HEK293 (cell line): ENCODE measurements around the gene HGFAC.

Experiments used
- CTCF ChIA-PET: fragments of 350-600 bp; formaldehyde crosslinking; extraction: SDS; loops from one replicate; lab custom pipeline; 2021; ENCODE audit warnings: antibody characterized with exemption; lab: Yijun Ruan, JAX
- POLR2A ChIA-PET: fragments of 300-600 bp; formaldehyde crosslinking; extraction: SDS; loops from one replicate; lab custom pipeline; 2020; ENCODE audit warnings: antibody characterized with exemption, inconsistent platforms; lab: Yijun Ruan, JAX
- H3K27ac ChIP-seq: fragments of 200-500 bp; sonication (Bioruptor generic); 2 replicates; pipeline ENCODE4 v1.5.1; 2014; ENCODE audit warnings: low read depth, low read length, control low read depth, inconsistent platforms; ENCODE audit errors: extremely low read depth
- H3K36me3 ChIP-seq, 2 experiments: fragments of 200-500 bp in 1 of 2; sonication (Bioruptor generic) in 1 of 2; 1 replicate in 1 of 2; 2 replicates in 1 of 2; pipeline ENCODE4 v1.5.1; 2014 to 2017; ENCODE audit warnings: inconsistent platforms in 2 of 2, low read length in 2 of 2; ENCODE audit not compliant: control insufficient read depth in 2 of 2, insufficient read depth in 1 of 2
- H3K4me1 ChIP-seq: fragments of 200-500 bp; sonication (Bioruptor generic); 2 replicates; pipeline ENCODE4 v1.5.1; 2014; ENCODE audit warnings: mild to moderate bottlenecking, low read length, inconsistent platforms; ENCODE audit not compliant: control insufficient read depth, insufficient read depth
- H3K4me3 ChIP-seq: 2 replicates; pipeline ENCODE4 v1.5.1; 2011; ENCODE audit warnings: low read depth, mild to moderate bottlenecking, control low read depth, low read length, moderate library complexity
- H3K9me3 ChIP-seq: fragments of 200-500 bp; sonication (Bioruptor generic); 2 replicates; pipeline ENCODE4 v1.5.1; 2014; ENCODE audit warnings: low read depth, low read length, inconsistent platforms; ENCODE audit not compliant: control insufficient read depth, insufficient read depth
- BCL11B ChIP-seq: fragments of 450-650 bp; formaldehyde crosslinking; IDR thresholded peaks from 2 replicates; pipeline ENCODE4 v1.5.1; 2016; ENCODE audit warnings: low read depth, missing biosample characterization, missing genetic modification characterization
- GLI4 ChIP-seq: fragments of 450-650 bp; formaldehyde crosslinking; IDR thresholded peaks from 2 replicates; pipeline ENCODE4 v1.5.1; 2016; ENCODE audit warnings: missing biosample characterization, missing genetic modification characterization
- KLF10 ChIP-seq: fragments of 450-650 bp; IDR thresholded peaks from 2 replicates; pipeline ENCODE4 v1.5.1; 2018; ENCODE audit warnings: missing biosample characterization, mild to moderate bottlenecking, missing genetic modification characterization
- MZF1 ChIP-seq: fragments of 450-650 bp; formaldehyde crosslinking; IDR thresholded peaks from 2 replicates; pipeline ENCODE4 v1.5.1; 2017; ENCODE audit warnings: missing biosample characterization, missing genetic modification characterization, borderline replicate concordance
- PRDM4 ChIP-seq: fragments of 450-650 bp; formaldehyde crosslinking; IDR thresholded peaks from 2 replicates; pipeline ENCODE4 v1.5.1; 2017; ENCODE audit warnings: missing biosample characterization, missing genetic modification characterization
- RBAK ChIP-seq: fragments of 450-650 bp; formaldehyde crosslinking; IDR thresholded peaks from 2 replicates; pipeline ENCODE4 v1.5.1; 2016; ENCODE audit warnings: missing biosample characterization, missing genetic modification characterization
- TRIM28 ChIP-seq: IDR thresholded peaks from 2 replicates; pipeline ENCODE4 v1.6.1; 2011; ENCODE audit warnings: low read length, control low read depth, borderline replicate concordance
- ZBTB1 ChIP-seq: fragments of 450-650 bp; formaldehyde crosslinking; IDR thresholded peaks from 2 replicates; pipeline ENCODE4 v1.5.1; 2016; ENCODE audit warnings: missing biosample characterization, missing genetic modification characterization
- ZBTB44 ChIP-seq: fragments of 450-650 bp; IDR thresholded peaks from 2 replicates; pipeline ENCODE4 v1.5.1; 2018; ENCODE audit warnings: missing biosample characterization, mild to moderate bottlenecking, missing genetic modification characterization
- ZFP69B ChIP-seq: fragments of 450-650 bp; formaldehyde crosslinking; IDR thresholded peaks from 2 replicates; pipeline ENCODE4 v1.5.1; 2016; ENCODE audit warnings: missing biosample characterization, missing genetic modification characterization
- ZNF132 ChIP-seq: fragments of 450-650 bp; formaldehyde crosslinking; IDR thresholded peaks from 2 replicates; pipeline ENCODE4 v1.5.1; 2017; ENCODE audit warnings: missing biosample characterization, missing genetic modification characterization, borderline replicate concordance
- ZNF140 ChIP-seq: fragments of 450-650 bp; formaldehyde crosslinking; IDR thresholded peaks from 2 replicates; pipeline ENCODE4 v1.5.1; 2016; ENCODE audit warnings: missing biosample characterization, missing genetic modification characterization
- ZNF148 ChIP-seq: fragments of 450-650 bp; formaldehyde crosslinking; IDR thresholded peaks from 2 replicates; pipeline ENCODE4 v1.5.0; 2017; ENCODE audit warnings: missing biosample characterization, missing genetic modification characterization, borderline replicate concordance
- ZNF169 ChIP-seq: fragments of 450-650 bp; formaldehyde crosslinking; IDR thresholded peaks from 2 replicates; pipeline ENCODE4 v1.5.1; 2016; ENCODE audit warnings: missing biosample characterization, missing genetic modification characterization
- ZNF292 ChIP-seq: fragments of 450-650 bp; formaldehyde crosslinking; IDR thresholded peaks from 2 replicates; pipeline ENCODE4 v1.5.1; 2016; ENCODE audit warnings: low read depth, missing biosample characterization, missing genetic modification characterization, borderline replicate concordance
- ZNF335 ChIP-seq: fragments of 450-650 bp; formaldehyde crosslinking; conservative IDR thresholded peaks from 2 replicates; pipeline ENCODE4 v1.5.1; 2016; ENCODE audit warnings: missing biosample characterization, missing genetic modification characterization
- ZNF37A ChIP-seq: fragments of 450-650 bp; IDR thresholded peaks from 2 replicates; pipeline ENCODE4 v1.5.1; 2018; ENCODE audit warnings: missing biosample characterization, missing genetic modification characterization
- ZNF416 ChIP-seq: fragments of 450-650 bp; formaldehyde crosslinking; IDR thresholded peaks from 2 replicates; pipeline ENCODE4 v1.5.1; 2016; ENCODE audit warnings: missing biosample characterization, missing genetic modification characterization
- ZNF488 ChIP-seq: fragments of 450-650 bp; formaldehyde crosslinking; IDR thresholded peaks from 2 replicates; pipeline ENCODE4 v1.5.1; 2016; ENCODE audit warnings: missing biosample characterization, missing genetic modification characterization
- ZNF571 ChIP-seq: fragments of 450-650 bp; formaldehyde crosslinking; IDR thresholded peaks from 2 replicates; pipeline ENCODE4 v1.5.0; 2017; ENCODE audit warnings: missing biosample characterization, missing genetic modification characterization
- ZNF610 ChIP-seq: fragments of 450-650 bp; formaldehyde crosslinking; IDR thresholded peaks from 2 replicates; pipeline ENCODE4 v1.5.1; 2016; ENCODE audit warnings: missing biosample characterization, missing genetic modification characterization, borderline replicate concordance
- ZNF658 ChIP-seq: fragments of 450-650 bp; formaldehyde crosslinking; IDR thresholded peaks from 2 replicates; pipeline ENCODE4; 2016; ENCODE audit warnings: missing biosample characterization, missing genetic modification characterization
- ZNF76 ChIP-seq: fragments of 450-650 bp; formaldehyde crosslinking; IDR thresholded peaks from 2 replicates; pipeline ENCODE4; 2016; ENCODE audit warnings: low read depth, missing biosample characterization, missing genetic modification characterization, borderline replicate concordance
- ZNF785 ChIP-seq: fragments of 450-650 bp; formaldehyde crosslinking; IDR thresholded peaks from 2 replicates; pipeline ENCODE4 v1.5.1; 2016; ENCODE audit warnings: missing biosample characterization, missing genetic modification characterization
- TF ChIP-seq, protein P1 (sequence below): fragments of 450-650 bp; formaldehyde crosslinking; IDR thresholded peaks from 2 replicates; pipeline ENCODE4 v1.5.1; 2017; ENCODE audit warnings: missing biosample characterization, missing genetic modification characterization
- TF ChIP-seq, protein P2 (sequence below): fragments of 450-650 bp; formaldehyde crosslinking; IDR thresholded peaks from 2 replicates; pipeline ENCODE4 v1.5.1; 2016; ENCODE audit warnings: missing biosample characterization, missing genetic modification characterization

The HGFAC gene

DNA sequence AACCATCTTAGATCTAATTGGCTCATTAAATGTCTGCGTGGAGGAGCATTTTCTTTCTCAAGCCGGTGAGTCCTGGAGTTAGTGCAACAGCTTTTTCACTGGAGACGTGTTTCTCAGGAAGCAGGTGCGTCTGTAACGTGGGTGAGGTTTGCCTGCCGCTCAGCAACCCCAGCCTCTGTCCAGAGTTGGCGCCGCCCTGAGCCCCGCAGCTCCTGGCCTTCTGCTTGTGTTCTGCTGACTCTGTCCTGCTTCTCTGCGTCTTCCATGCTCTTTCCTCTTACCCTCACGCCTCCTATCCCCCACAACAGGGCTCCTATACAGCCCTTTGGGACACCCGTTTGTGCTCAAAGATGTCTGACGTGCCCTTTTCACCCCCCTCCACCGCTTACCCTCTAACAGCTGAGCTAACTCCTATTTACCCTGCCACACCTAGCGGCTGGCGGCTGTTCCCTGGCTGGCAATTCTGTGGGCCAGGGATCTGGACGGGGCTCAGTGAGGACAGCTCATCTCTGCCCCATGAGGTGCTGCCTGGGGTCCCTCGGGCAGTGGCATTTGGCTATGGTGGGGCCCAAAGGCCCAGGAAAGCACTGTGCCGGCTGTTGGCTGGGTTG, 40.1 kb downstream of the HGFAC start:
- no peaks in the 10 kb centered on the region for H3K36me3 ChIP-seq
- H3K4me1 ChIP-seq, result no peaks in the 10 kb centered on the region; the same call in 1 of the 2 replicates
- no peak overlapping the region for H3K27ac ChIP-seq
- POLR2A ChIA-PET, result no interaction called here
- TF ChIP-seq ZNF76 (no peak), ZNF610 (no peak), ZBTB1 (tag by site-specific recombination) (no peak), ZNF169 (no peak), ZNF658 (tag by site-specific recombination) (no peak), ZNF140 (tag by site-specific recombination) (no peak), ZNF416 (tag by site-specific recombination) (no peak), ZNF292 (no peak), ZNF335 (no peak), KLF10 (tag by site-specific recombination) (no peak), BCL11B (no peak), ZNF488 (tag by site-specific recombination) (no peak), ZNF571 (tag by site-specific recombination) (no peak), ZNF37A (no peak), RBAK (tag by site-specific recombination) (no peak), ZNF785 (tag by site-specific recombination) (no peak), ZNF132 (no peak)
- TF ChIP-seq, protein P1, sequence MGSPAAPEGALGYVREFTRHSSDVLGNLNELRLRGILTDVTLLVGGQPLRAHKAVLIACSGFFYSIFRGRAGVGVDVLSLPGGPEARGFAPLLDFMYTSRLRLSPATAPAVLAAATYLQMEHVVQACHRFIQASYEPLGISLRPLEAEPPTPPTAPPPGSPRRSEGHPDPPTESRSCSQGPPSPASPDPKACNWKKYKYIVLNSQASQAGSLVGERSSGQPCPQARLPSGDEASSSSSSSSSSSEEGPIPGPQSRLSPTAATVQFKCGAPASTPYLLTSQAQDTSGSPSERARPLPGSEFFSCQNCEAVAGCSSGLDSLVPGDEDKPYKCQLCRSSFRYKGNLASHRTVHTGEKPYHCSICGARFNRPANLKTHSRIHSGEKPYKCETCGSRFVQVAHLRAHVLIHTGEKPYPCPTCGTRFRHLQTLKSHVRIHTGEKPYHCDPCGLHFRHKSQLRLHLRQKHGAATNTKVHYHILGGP (tag by site-specific recombination), result no peak
- H3K9me3 ChIP-seq, result no peaks in the 10 kb centered on the region
- CTCF ChIA-PET, result interaction anchor here (0.6 to 2.5 kb wide), 6 partner anchors 10 to 460 kb away, joined by 4 to 16 read pairs (median 6); partner anchors contain the start of gene HGFAC
- H3K4me3 ChIP-seq, result no peak overlapping the region

DNA sequence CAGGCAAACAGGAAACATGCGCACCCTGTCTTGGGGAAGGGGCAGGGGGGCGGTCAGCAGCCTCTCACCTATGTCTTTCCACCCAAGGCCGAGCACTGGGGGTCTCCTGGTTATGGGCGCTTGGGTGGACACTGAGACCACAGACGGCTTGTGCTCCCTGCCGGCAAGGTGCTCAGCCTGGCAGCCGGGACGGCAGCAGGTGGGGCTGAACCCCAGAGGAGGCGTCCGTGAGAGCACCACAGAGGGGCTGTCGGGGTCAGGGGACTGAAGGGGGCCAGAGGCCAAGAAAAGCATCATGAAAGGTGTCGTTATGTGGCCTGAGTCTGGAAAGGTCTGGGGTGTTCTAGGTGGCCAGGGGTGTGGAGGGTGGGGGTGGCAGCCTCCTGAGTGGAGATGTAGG, 40.9 kb downstream of the HGFAC start:
- CTCF ChIA-PET, result no interaction called here
- POLR2A ChIA-PET, result no interaction called here
- TF ChIP-seq PRDM4 (tag by site-specific recombination) (no peak), RBAK (tag by site-specific recombination) (no peak), ZNF148 (tag by site-specific recombination) (no peak), MZF1 (no peak), GLI4 (no peak), ZBTB44 (tag by site-specific recombination) (no peak), ZFP69B (tag by site-specific recombination) (no peak), TRIM28 (no peak)
- TF ChIP-seq, protein P2, sequence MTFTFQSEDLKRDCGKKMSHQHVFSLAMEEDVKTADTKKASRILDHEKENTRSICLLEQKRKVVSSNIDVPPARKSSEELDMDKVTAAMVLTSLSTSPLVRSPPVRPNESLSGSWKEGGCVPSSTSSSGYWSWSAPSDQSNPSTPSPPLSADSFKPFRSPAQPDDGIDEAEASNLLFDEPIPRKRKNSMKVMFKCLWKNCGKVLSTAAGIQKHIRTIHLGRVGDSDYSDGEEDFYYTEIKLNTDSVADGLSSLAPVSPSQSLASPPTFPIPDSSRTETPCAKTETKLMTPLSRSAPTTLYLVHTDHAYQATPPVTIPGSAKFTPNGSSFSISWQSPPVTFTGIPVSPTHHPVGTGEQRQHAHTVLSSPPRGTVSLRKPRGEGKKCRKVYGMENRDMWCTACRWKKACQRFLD (tag by site-specific recombination), result no peak
- Histone ChIP-seq H3K27ac (no peak overlapping the region), H3K9me3 (no peaks in the 10 kb centered on the region), H3K4me1 (no peaks in the 10 kb centered on the region; the same call in 1 of the 2 replicates), H3K36me3 (no peaks in the 10 kb centered on the region), H3K4me3 (no peak overlapping the region)
